OCI-LY7 (cell line): ENCODE data around the gene JAK1. TPM values are rescaled to one million over a fixed set of nuclear protein-coding genes. Genes with fewer than 3 reads are reported as not detected.
A peak's percentile ranks its signal among the peaks of the same experiment; 100 is the strongest.

Experiments
- BruUV-seq: library from RNA; stranded (reverse); fragments of 400-500 nt; replicated peaks from 2 replicates; lab custom pipeline; 2021; lab: Mats Ljungman, UMichigan
- CTCF ChIA-PET: fragments of 300-600 bp; sonication (Branson Sonifier 250); formaldehyde crosslinking; loops from one replicate; lab custom pipeline; 2022; ENCODE audit warnings: antibody characterized with exemption; ENCODE audit not compliant: unreplicated experiment; lab: Charles Lee
- POLR2A ChIA-PET: fragments of 300-600 bp; sonication (Branson Sonifier 250); formaldehyde crosslinking; loops from one replicate; lab custom pipeline; 2022; ENCODE audit warnings: antibody characterized with exemption; lab: Charles Lee
- DNase-seq: peaks from one replicate; pipeline ENCODE4 v3.0.0-alpha.2; 2015; ENCODE audit warnings: low spot score
- H2AFZ ChIP-seq: fragments of 200-600 bp; sonication (generic), shearing (Covaris generic); 2 replicates; pipeline ENCODE4 v1.6.1; 2014; ENCODE audit warnings: mild to moderate bottlenecking, antibody characterized with exemption, low read length, moderate library complexity
- H3K27ac ChIP-seq: fragments of 200-600 bp; sonication (generic); 2 replicates; pipeline ENCODE4 v1.5.1; 2014; ENCODE audit warnings: mixed run types, low read depth, mild to moderate bottlenecking, moderate library complexity, low read length, inconsistent platforms; ENCODE audit not compliant: poor library complexity, severe bottlenecking
- H3K36me3 ChIP-seq: fragments of 200-600 bp; sonication (generic); 2 replicates; pipeline ENCODE4 v1.6.1; 2014; ENCODE audit warnings: mild to moderate bottlenecking, antibody characterized with exemption, low read length, moderate library complexity, mixed read lengths; ENCODE audit not compliant: insufficient read depth
- H3K4me1 ChIP-seq: fragments of 200-600 bp; sonication (generic); 2 replicates; pipeline ENCODE4 v1.5.1; 2014; ENCODE audit warnings: mild to moderate bottlenecking, low read length; ENCODE audit not compliant: insufficient read depth, poor library complexity, severe bottlenecking
- H3K4me2 ChIP-seq: fragments of 200-600 bp; sonication (generic); 2 replicates; pipeline ENCODE4 v1.6.1; 2014; ENCODE audit warnings: mild to moderate bottlenecking, low read length
- H3K4me3 ChIP-seq: fragments of 200-600 bp; sonication (generic); 2 replicates; pipeline ENCODE4 v1.5.1; 2014; ENCODE audit warnings: mild to moderate bottlenecking, low read depth, low read length; ENCODE audit not compliant: poor library complexity, severe bottlenecking
- H3K79me2 ChIP-seq: fragments of 200-600 bp; sonication (generic); 2 replicates; pipeline ENCODE4 v1.6.1; 2016; ENCODE audit warnings: low read depth, mild to moderate bottlenecking, low read length, moderate library complexity, mixed read lengths; ENCODE audit not compliant: insufficient read depth
- H3K9me2 ChIP-seq: fragments of 200-600 bp; sonication (generic); 2 replicates; pipeline ENCODE4 v1.6.1; 2016; ENCODE audit warnings: mild to moderate bottlenecking, low read length, mixed read lengths; ENCODE audit not compliant: insufficient read depth
- H3K9me3 ChIP-seq: fragments of 200-600 bp; sonication (generic); 2 replicates; pipeline ENCODE4 v1.6.1; 2014; ENCODE audit warnings: mild to moderate bottlenecking, mixed run types, low read length, mixed read lengths
- H4K20me1 ChIP-seq: fragments of 200-600 bp; sonication (generic); 2 replicates; pipeline ENCODE4 v1.6.1; 2014; ENCODE audit warnings: mild to moderate bottlenecking, antibody characterized with exemption, low read length, moderate library complexity, mixed read lengths; ENCODE audit not compliant: insufficient read depth
- CTCF ChIP-seq: fragments of 200-600 bp; sonication (generic); conservative IDR thresholded peaks from 2 replicates; pipeline ENCODE4 v1.5.1; 2014; ENCODE audit warnings: mild to moderate bottlenecking, antibody characterized with exemption, low read length, moderate library complexity, mixed read lengths
- EZH2phosphoT487 ChIP-seq: fragments of 200-600 bp; sonication (generic); IDR thresholded peaks from 2 replicates; pipeline ENCODE4 v1.6.1; 2018; ENCODE audit warnings: low read depth, borderline replicate concordance, mild to moderate bottlenecking, mixed run types, antibody characterized with exemption, low read length, moderate library complexity, mixed read lengths
- intact Hi-C: fragments of 100-400 bp; cut with micrococcal nuclease; formaldehyde crosslinking; loops from one replicate; pipeline ENCODE4 v1.10.0; 2022; ENCODE audit not compliant: unreplicated experiment
- total RNA-seq, 2 experiments: library from RNA; depleted of rRNA in 1 of 2; stranded (reverse); fragments of >200 nt in 1 of 2; shearing (Covaris generic) in 1 of 2; gene quantifications; 2 replicates each; pipeline ENCODE4 v1.2.3, GENCODE V29; 2014 to 2022

Gene JAK1
- total RNA-seq, 2 experiments from 2014 or later, result 72.6 to 86.8 TPM

GRCh38 chr1:64834734-64835133 is 131.6 kb downstream of the JAK1 start:
- H3K9me2 ChIP-seq, result no peaks in the 10 kb centered on the region
- no peak overlapping the region for H3K4me2 ChIP-seq
- H3K79me2 ChIP-seq, result no peaks in the 10 kb centered on the region
- ChIA-PET POLR2A (no interaction called here), CTCF (no interaction called here)
- H2AFZ ChIP-seq, result no peak overlapping the region
- H4K20me1 ChIP-seq, result no peaks in the 10 kb centered on the region
- no peaks in the 10 kb centered on the region for H3K9me3 ChIP-seq
- intact Hi-C loops, result no loop called here
- no TSS peak for BruUV-seq
- TF ChIP-seq CTCF (no peak), EZH2phosphoT487 (no peak)
- H3K36me3 ChIP-seq, result peaks cover 77% of the 10 kb centered on the region
- H3K4me3 ChIP-seq, result no peak overlapping the region
- DNase-seq, result no peak
- H3K27ac ChIP-seq, result no peak overlapping the region
- no peaks in the 10 kb centered on the region for H3K4me1 ChIP-seq

DNA sequence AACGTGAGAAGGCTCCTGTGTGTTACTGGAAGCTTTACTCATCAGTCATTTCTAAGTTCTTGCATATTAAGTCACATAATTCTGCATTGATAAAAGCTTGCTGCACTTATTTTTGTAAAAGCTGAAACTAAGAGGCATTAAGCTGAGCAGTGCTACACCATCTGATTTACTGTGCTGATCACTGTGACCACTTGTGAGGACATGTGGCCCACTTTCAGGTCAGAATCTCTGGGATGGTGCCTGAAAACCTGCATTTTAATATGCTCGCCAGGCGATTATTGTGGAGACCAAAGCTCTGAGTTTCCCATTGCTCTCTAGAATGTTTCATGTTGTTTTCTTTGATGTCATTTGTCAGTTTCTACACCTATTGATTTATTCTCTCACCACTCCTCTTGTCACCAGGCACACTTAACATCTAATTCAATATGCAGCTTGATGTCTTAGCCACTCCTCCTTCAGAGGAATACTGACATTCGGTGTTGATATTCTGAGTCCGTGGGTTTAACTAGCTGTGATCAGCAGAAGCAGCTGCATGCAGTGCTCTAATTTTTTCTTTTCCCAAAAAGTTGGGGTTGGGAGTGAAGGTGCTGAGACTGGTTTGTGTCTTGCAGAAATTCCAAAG is 136.2 kb downstream of the JAK1 start:
- H3K79me2 ChIP-seq, result no peaks in the 10 kb centered on the region
- H3K9me2 ChIP-seq, result no peaks in the 10 kb centered on the region
- H3K36me3 ChIP-seq, result peaks cover 35% of the 10 kb centered on the region
- ChIA-PET CTCF (no interaction called here), POLR2A (interaction anchor here (0.7 kb wide), 1 partner anchor 201 kb away, joined by 3 read pairs; no protein-coding TSS in a partner anchor)
- H3K4me1 ChIP-seq, result peaks cover 8% of the 10 kb centered on the region
- intact Hi-C loops, result no loop called here
- H2AFZ ChIP-seq, result no peak overlapping the region
- no peak overlapping the region for H3K4me3 ChIP-seq
- DNase-seq, result no peak
- no peaks in the 10 kb centered on the region for H3K9me3 ChIP-seq
- TF ChIP-seq EZH2phosphoT487, result no peak
- H3K4me2 ChIP-seq, result no peak overlapping the region
- H4K20me1 ChIP-seq, result no peaks in the 10 kb centered on the region
- BruUV-seq, result no TSS peak
- no peak overlapping the region for H3K27ac ChIP-seq

DNA sequence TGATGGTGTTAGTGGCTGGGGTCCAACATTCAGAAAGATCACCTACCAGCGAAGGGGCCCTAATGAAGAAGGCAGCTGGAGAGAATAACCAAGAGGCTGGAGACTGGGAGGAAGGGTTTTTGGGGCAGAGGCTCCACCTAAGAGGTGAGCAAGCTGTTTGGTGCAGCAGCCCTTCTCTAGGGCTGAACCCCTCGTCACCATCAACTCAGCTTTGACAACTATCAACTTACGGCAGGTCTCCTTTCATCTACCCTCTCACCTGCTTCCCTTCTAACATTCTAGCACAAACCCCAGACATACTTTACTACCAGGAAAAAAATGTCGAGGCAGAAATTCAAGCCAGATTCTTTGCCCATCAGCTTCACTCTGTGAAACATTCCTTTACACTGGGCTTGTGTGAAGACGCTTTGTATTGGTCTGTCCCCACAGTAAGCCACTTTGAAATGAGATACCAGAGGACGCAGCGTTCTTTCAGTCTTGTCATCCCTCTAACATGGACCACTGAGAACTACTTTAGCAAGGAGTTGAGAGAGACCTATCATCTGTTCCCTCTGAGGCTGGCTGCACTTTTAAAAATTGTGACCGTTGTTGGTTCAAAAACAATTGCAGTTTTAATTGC is 136.8 kb downstream of the JAK1 start:
- peaks cover 8% of the 10 kb centered on the region for H3K4me1 ChIP-seq
- H2AFZ ChIP-seq, result no peak overlapping the region
- no peaks in the 10 kb centered on the region for H3K79me2 ChIP-seq
- H3K27ac ChIP-seq, result no peak overlapping the region
- CTCF ChIA-PET, result no interaction called here
- H3K4me2 ChIP-seq, result 0 out of 2 replicates have a peak overlapping the region, but pooled peaks have one; percentile 23
- TF ChIP-seq CTCF (no peak), EZH2phosphoT487 (no peak)
- DNase-seq, result no peak
- H3K36me3 ChIP-seq, result peaks cover 29% of the 10 kb centered on the region
- BruUV-seq, result no TSS peak
- intact Hi-C loops, result no loop called here
- POLR2A ChIA-PET, result no interaction called here
- H3K9me2 ChIP-seq, result no peaks in the 10 kb centered on the region
- no peak overlapping the region for H3K4me3 ChIP-seq
- H3K9me3 ChIP-seq, result no peaks in the 10 kb centered on the region
- H4K20me1 ChIP-seq, result no peaks in the 10 kb centered on the region
